Neural cell (in vitro differentiated cells): ENCODE measurements around the gene REEP6. TPM values are rescaled to one million over a fixed set of nuclear protein-coding genes. Genes with fewer than 3 reads are reported as not detected.
"Not testable (repeated sequence)": the region's sequence is repeated elsewhere in the genome, so short reads cannot be mapped to it uniquely, and the experiment has no call there.

Experiments
- H2AFZ ChIP-seq: fragments of 200-600, 300-800 bp; sonication (generic), shearing (Covaris generic); 2 replicates; pipeline ENCODE4 v1.6.0; 2014; ENCODE audit warnings: low read depth, mild to moderate bottlenecking, antibody characterized with exemption, low read length, moderate library complexity
- H3F3A ChIP-seq: fragments of 200-600 bp; shearing (Covaris generic); 2 replicates; pipeline ENCODE4 v1.6.1; 2016; ENCODE audit warnings: mild to moderate bottlenecking, moderate library complexity, mixed read lengths, antibody characterized with exemption, low read length; ENCODE audit not compliant: insufficient read depth, poor library complexity, severe bottlenecking
- H3K27ac ChIP-seq: fragments of 200-600, 300-800 bp; sonication (generic), shearing (Covaris generic); 2 replicates; pipeline ENCODE4 v1.5.1; 2014; ENCODE audit warnings: mild to moderate bottlenecking, low read length, moderate library complexity
- H3K27me3 ChIP-seq: fragments of 300-800, 200-600 bp; sonication (generic), shearing (Covaris generic); 2 replicates; pipeline ENCODE4 v1.6.0; 2014; ENCODE audit warnings: mild to moderate bottlenecking, low read depth, low read length, moderate library complexity; ENCODE audit not compliant: insufficient read depth
- H3K36me3 ChIP-seq: fragments of 300-800, 200-600 bp; sonication (generic), shearing (Covaris generic); 2 replicates; pipeline ENCODE4 v1.5.1; 2014; ENCODE audit warnings: mild to moderate bottlenecking, antibody characterized with exemption, low read length, moderate library complexity; ENCODE audit not compliant: insufficient read depth
- H3K4me2 ChIP-seq: fragments of 300-800, 200-600 bp; sonication (generic), shearing (Covaris generic); 2 replicates; pipeline ENCODE4 v1.6.0; 2014; ENCODE audit warnings: mild to moderate bottlenecking, low read length
- H3K4me3 ChIP-seq: fragments of 300-800, 200-600 bp; sonication (generic), shearing (Covaris generic); 2 replicates; pipeline ENCODE4 v1.5.1; 2014; ENCODE audit warnings: mild to moderate bottlenecking, low read length, moderate library complexity
- H3K79me2 ChIP-seq: fragments of 200-600 bp; shearing (Covaris generic); replicated peaks from 2 replicates; pipeline ENCODE4 v1.6.0; 2014; ENCODE audit warnings: mild to moderate bottlenecking, low read length, moderate library complexity; ENCODE audit not compliant: insufficient read depth
- H3K9ac ChIP-seq: fragments of 300-800, 200-600 bp; sonication (generic), shearing (Covaris generic); 2 replicates; pipeline ENCODE4 v1.6.1; 2016; ENCODE audit warnings: mild to moderate bottlenecking, low read length, mixed read lengths
- H3K9me2 ChIP-seq: fragments of 200-600 bp; shearing (Covaris generic); 2 replicates; pipeline ENCODE4 v1.6.1; 2016; ENCODE audit warnings: mild to moderate bottlenecking, low read length, mixed read lengths; ENCODE audit not compliant: insufficient read depth
- H3K9me3 ChIP-seq: fragments of 200-600, 300-800 bp; sonication (generic), shearing (Covaris generic); 2 replicates; pipeline ENCODE4 v1.6.1; 2016; ENCODE audit warnings: mild to moderate bottlenecking, mixed run types, low read length, moderate library complexity, mixed read lengths
- H4K20me1 ChIP-seq: fragments of 200-600 bp; shearing (Covaris generic); 2 replicates; pipeline ENCODE4 v1.6.1; 2016; ENCODE audit warnings: mild to moderate bottlenecking, mixed run types; ENCODE audit not compliant: insufficient read depth
- CTCF ChIP-seq: fragments of 450-650 bp; IDR thresholded peaks from 2 replicates; pipeline ENCODE4 v1.5.1; 2014; ENCODE audit warnings: antibody characterized with exemption, mild to moderate bottlenecking, moderate library complexity; ENCODE audit not compliant: poor library complexity, severe bottlenecking
- EP300 ChIP-seq: fragments of 450-650 bp; conservative IDR thresholded peaks from 2 replicates; pipeline ENCODE4 v1.6.1; 2014; ENCODE audit warnings: antibody characterized with exemption, mild to moderate bottlenecking, moderate library complexity; ENCODE audit not compliant: poor library complexity, severe bottlenecking
- EZH2 ChIP-seq: fragments of 200-600, 300-800 bp; shearing (Covaris generic), sonication (generic); IDR thresholded peaks from 2 replicates; pipeline ENCODE4 v1.6.1; 2014; ENCODE audit warnings: antibody characterized with exemption, low read length, borderline replicate concordance, mild to moderate bottlenecking; ENCODE audit not compliant: insufficient read depth, poor library complexity, severe bottlenecking
- MXI1 ChIP-seq: fragments of 450-650 bp; conservative IDR thresholded peaks from 2 replicates; pipeline ENCODE4 v1.6.1; 2014; ENCODE audit warnings: antibody characterized with exemption, mild to moderate bottlenecking; ENCODE audit not compliant: poor library complexity, severe bottlenecking
- POLR2AphosphoS5 ChIP-seq: IDR thresholded peaks from 2 replicates; pipeline ENCODE4 v1.6.1; 2012
- RAD21 ChIP-seq: fragments of 450-650 bp; conservative IDR thresholded peaks from 2 replicates; pipeline ENCODE4 v1.6.1; 2014; ENCODE audit warnings: antibody characterized with exemption, mild to moderate bottlenecking, moderate library complexity
- REST ChIP-seq: IDR thresholded peaks from 2 replicates; pipeline ENCODE4 v1.6.1; 2012; ENCODE audit warnings: borderline replicate concordance
- SMC3 ChIP-seq: fragments of 450-650 bp; conservative IDR thresholded peaks from 2 replicates; pipeline ENCODE4 v1.6.1; 2014; ENCODE audit warnings: antibody characterized with exemption, mild to moderate bottlenecking, moderate library complexity; ENCODE audit not compliant: poor library complexity
- TAF1 ChIP-seq: IDR thresholded peaks from 2 replicates; pipeline ENCODE4 v1.6.1; 2012; ENCODE audit warnings: low read depth
- polyA plus RNA-seq: library from polyadenylated mRNA; depleted of rRNA; stranded (reverse); fragments of >200 nt; gene quantifications from 2 replicates; pipeline ENCODE4 v1.2.3, GENCODE V29; 2014

The REEP6 gene
- polyA plus RNA-seq, 1 donor from 2014 or later = 10.7 TPM

DNA sequence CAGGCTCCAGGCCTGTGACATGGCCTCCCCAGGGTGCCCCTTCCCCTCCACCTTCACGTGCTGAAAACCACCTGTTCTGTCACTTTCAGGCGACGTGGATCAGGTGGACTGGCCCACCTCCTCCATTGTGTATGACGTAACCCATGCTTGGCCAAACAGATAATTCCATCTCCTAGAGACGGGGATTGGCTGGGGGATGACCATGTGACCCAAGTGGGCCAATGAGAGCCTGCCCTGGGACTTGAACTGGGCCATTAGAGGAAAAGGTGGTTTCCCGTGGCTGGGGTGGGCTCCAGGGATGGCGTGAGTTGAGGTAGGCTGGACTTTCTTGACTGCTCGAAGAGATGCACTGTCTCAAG, 25.4 kb downstream of the REEP6 start:
- H4K20me1 ChIP-seq = no peaks in the 10 kb centered on the region
- H2AFZ ChIP-seq = no peak overlapping the region
- no peak overlapping the region for H3K4me3 ChIP-seq
- H3K4me2 ChIP-seq = no peak overlapping the region
- no peaks in the 10 kb centered on the region for H3K79me2 ChIP-seq
- no peaks in the 10 kb centered on the region for H3F3A ChIP-seq
- no peaks in the 10 kb centered on the region for H3K36me3 ChIP-seq
- no peak for TF ChIP-seq RAD21
- TF ChIP-seq REST = no peak
- no peak for TF ChIP-seq MXI1
- TF ChIP-seq SMC3 = no peak
- no peak for TF ChIP-seq POLR2AphosphoS5
- no peak for TF ChIP-seq TAF1
- TF ChIP-seq EP300 = no peak
- TF ChIP-seq CTCF = no peak
- H3K9me2 ChIP-seq = no peaks in the 10 kb centered on the region
- H3K9me3 ChIP-seq = no peaks in the 10 kb centered on the region
- H3K27ac ChIP-seq = no peak overlapping the region
- H3K27me3 ChIP-seq = peaks cover 22% of the 10 kb centered on the region
- H3K9ac ChIP-seq = no peak overlapping the region

DNA sequence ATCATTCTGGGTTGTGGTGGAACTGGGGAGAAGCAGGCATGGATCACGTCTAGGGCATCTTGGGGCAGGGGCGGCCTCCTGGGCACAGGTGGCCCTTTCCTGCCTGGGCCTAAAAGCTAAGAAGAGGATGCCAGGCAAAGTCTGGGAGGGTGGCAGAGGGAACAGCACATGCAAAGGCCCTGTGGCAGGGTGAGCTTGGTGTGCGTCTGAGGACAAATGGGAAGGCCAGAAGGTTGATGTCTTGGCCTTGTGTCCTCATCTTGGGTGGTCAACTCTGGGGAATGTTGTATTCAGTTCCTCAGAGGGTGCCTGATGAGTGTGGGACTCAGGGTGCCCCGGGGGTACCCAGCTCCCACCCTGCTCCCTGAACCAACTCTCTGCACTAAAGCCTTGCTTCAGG, 27.5 kb downstream of the REEP6 start:
- H3K9me3 ChIP-seq = no peaks in the 10 kb centered on the region
- H3K27me3 ChIP-seq = peaks cover 12% of the 10 kb centered on the region
- no peaks in the 10 kb centered on the region for H4K20me1 ChIP-seq
- H3K36me3 ChIP-seq = no peaks in the 10 kb centered on the region
- no peak overlapping the region for H2AFZ ChIP-seq
- no peak for TF ChIP-seq EP300
- TF ChIP-seq SMC3 = no peak
- TF ChIP-seq TAF1 = no peak
- no peak for TF ChIP-seq POLR2AphosphoS5
- TF ChIP-seq EZH2 = no peak
- TF ChIP-seq RAD21 = no peak
- no peak for TF ChIP-seq MXI1
- no peak for TF ChIP-seq CTCF
- TF ChIP-seq REST = no peak
- no peaks in the 10 kb centered on the region for H3K9me2 ChIP-seq
- H3F3A ChIP-seq = no peaks in the 10 kb centered on the region
- H3K4me2 ChIP-seq = no peak overlapping the region
- H3K9ac ChIP-seq = no peak overlapping the region
- H3K4me3 ChIP-seq = no peak overlapping the region
- H3K27ac ChIP-seq = no peak overlapping the region
- H3K79me2 ChIP-seq = no peaks in the 10 kb centered on the region

- H3K4me3 ChIP-seq, H3K27ac ChIP-seq, H4K20me1 ChIP-seq, H3K4me2 ChIP-seq, H3K36me3 ChIP-seq, H3K9me3 ChIP-seq, H3F3A ChIP-seq, H3K79me2 ChIP-seq, H2AFZ ChIP-seq, H3K9ac ChIP-seq, H3K9me2 ChIP-seq: not testable (repeated sequence)
- peaks cover 19% of the 10 kb centered on the region for H3K27me3 ChIP-seq
These were observed 28.8 kb downstream of the REEP6 start for GRCh38 chr19:1519802-1520201.
